ENCODE results near the gene AVEN. TPM values are rescaled to one million over a fixed set of nuclear protein-coding genes. Genes with fewer than 3 reads are reported as not detected.

Gene AVEN
- total RNA-seq, 1 experiment from 2014 or later: 17.0 TPM

GRCh38 chr15:33932734-33933133, 106.3 kb downstream of the AVEN start:
- Histone ChIP-seq H3K4me1 (ENCODE audit: insufficient read depth, low read length, poor library complexity, severe bottlenecking) (no peaks in the 10 kb centered on the region), H3K36me3 (ENCODE audit: insufficient read depth, low read length, poor library complexity, severe bottlenecking) (no peaks in the 10 kb centered on the region), H3K9me3 (ENCODE audit: low read depth, low read length, poor library complexity, severe bottlenecking) (no peaks in the 10 kb centered on the region), H3K27me3 (replicated peaks; ENCODE audit: insufficient read depth, low read depth, low read length, poor library complexity) (no peaks in the 10 kb centered on the region), H3K4me3 (ENCODE audit: low read depth, low read length, poor library complexity, severe bottlenecking) (no peak overlapping the region), H3K27ac (ENCODE audit: low read depth, low read length, poor library complexity, severe bottlenecking) (no peak overlapping the region)
- POLR2A ChIA-PET (ENCODE audit: low non-redundant PET): no interaction called here
- no peak for DNase-seq (ENCODE audit: low spot score)
- no peak for TF ChIP-seq EZH2 (IDR thresholded peaks at IDR 0.05; ENCODE audit: borderline replicate concordance, low read depth, low read length, poor library complexity, severe bottlenecking)
- no peak for TF ChIP-seq CTCF (conservative IDR thresholded peaks at IDR 0.05; ENCODE audit: low read depth, low read length)
- no TSS peak for BruUV-seq (replicated peaks)
- intact Hi-C loops (cut with micrococcal nuclease; ENCODE audit: unreplicated experiment): no loop called here
- CTCF ChIA-PET: no interaction called here

GRCh38 chr15:33926260-33926659, 112.7 kb downstream of the AVEN start:
- no peak overlapping the region for H3K27ac ChIP-seq (ENCODE audit: low read depth, low read length, poor library complexity, severe bottlenecking)
- BruUV-seq (replicated peaks): no TSS peak
- H3K9me3 ChIP-seq (ENCODE audit: low read depth, low read length, poor library complexity, severe bottlenecking): no peaks in the 10 kb centered on the region
- ChIA-PET CTCF (no interaction called here), POLR2A (ENCODE audit: low non-redundant PET) (no interaction called here)
- H3K36me3 ChIP-seq (ENCODE audit: insufficient read depth, low read length, poor library complexity, severe bottlenecking): no peaks in the 10 kb centered on the region
- DNase-seq (ENCODE audit: low spot score): no peak
- intact Hi-C loops (cut with micrococcal nuclease; ENCODE audit: unreplicated experiment): no loop called here
- H3K27me3 ChIP-seq (replicated peaks; ENCODE audit: insufficient read depth, low read depth, low read length, poor library complexity): no peaks in the 10 kb centered on the region
- H3K4me1 ChIP-seq (ENCODE audit: insufficient read depth, low read length, poor library complexity, severe bottlenecking): no peaks in the 10 kb centered on the region
- no peak for TF ChIP-seq EZH2 (IDR thresholded peaks at IDR 0.05; ENCODE audit: borderline replicate concordance, low read depth, low read length, poor library complexity, severe bottlenecking)
- no peak overlapping the region for H3K4me3 ChIP-seq (ENCODE audit: low read depth, low read length, poor library complexity, severe bottlenecking)

- no peak overlapping the region for H3K4me3 ChIP-seq (ENCODE audit: low read depth, low read length, poor library complexity, severe bottlenecking)
- no peaks in the 10 kb centered on the region for H3K36me3 ChIP-seq (ENCODE audit: insufficient read depth, low read length, poor library complexity, severe bottlenecking)
- no peak for DNase-seq (ENCODE audit: low spot score)
- no peaks in the 10 kb centered on the region for H3K4me1 ChIP-seq (ENCODE audit: insufficient read depth, low read length, poor library complexity, severe bottlenecking)
- no TSS peak for BruUV-seq (replicated peaks)
- no peak for TF ChIP-seq CTCF (conservative IDR thresholded peaks at IDR 0.05; ENCODE audit: low read depth, low read length)
- TF ChIP-seq EZH2 (IDR thresholded peaks at IDR 0.05; ENCODE audit: borderline replicate concordance, low read depth, low read length, poor library complexity, severe bottlenecking): no peak
- intact Hi-C loops (cut with micrococcal nuclease; ENCODE audit: unreplicated experiment): no loop called here
- ChIA-PET CTCF (no interaction called here), POLR2A (ENCODE audit: low non-redundant PET) (no interaction called here)
- H3K9me3 ChIP-seq (ENCODE audit: low read depth, low read length, poor library complexity, severe bottlenecking): no peaks in the 10 kb centered on the region
- H3K27ac ChIP-seq (ENCODE audit: low read depth, low read length, poor library complexity, severe bottlenecking): no peak overlapping the region
- H3K27me3 ChIP-seq (replicated peaks; ENCODE audit: insufficient read depth, low read depth, low read length, poor library complexity): no peaks in the 10 kb centered on the region
Observed at GRCh38 chr15:33923446-33923845, 115.6 kb downstream of the AVEN start.

GRCh38 chr15:33915571-33916407, 123.2 kb downstream of the AVEN start:
- ChIA-PET POLR2A (ENCODE audit: low non-redundant PET) (no interaction called here), CTCF (no interaction called here)
- BruUV-seq (replicated peaks): no TSS peak
- H3K27ac ChIP-seq (ENCODE audit: low read depth, low read length, poor library complexity, severe bottlenecking): no peak overlapping the region
- DNase-seq (ENCODE audit: low spot score): no peak
- no peaks in the 10 kb centered on the region for H3K9me3 ChIP-seq (ENCODE audit: low read depth, low read length, poor library complexity, severe bottlenecking)
- H3K4me3 ChIP-seq (ENCODE audit: low read depth, low read length, poor library complexity, severe bottlenecking): no peak overlapping the region
- TF ChIP-seq CTCF (conservative IDR thresholded peaks at IDR 0.05; ENCODE audit: low read depth, low read length): no peak
- TF ChIP-seq EZH2 (IDR thresholded peaks at IDR 0.05; ENCODE audit: borderline replicate concordance, low read depth, low read length, poor library complexity, severe bottlenecking): no peak
- H3K36me3 ChIP-seq (ENCODE audit: insufficient read depth, low read length, poor library complexity, severe bottlenecking): no peaks in the 10 kb centered on the region
- intact Hi-C loops (cut with micrococcal nuclease; ENCODE audit: unreplicated experiment): no loop called here
- H3K27me3 ChIP-seq (replicated peaks; ENCODE audit: insufficient read depth, low read depth, low read length, poor library complexity): no peaks in the 10 kb centered on the region
- H3K4me1 ChIP-seq (ENCODE audit: insufficient read depth, low read length, poor library complexity, severe bottlenecking): no peaks in the 10 kb centered on the region
